HG02981 (cell line): ENCODE data around the gene ARID5B.
A peak's percentile ranks its signal among the peaks of the same experiment; 100 is the strongest.

Experiments
- ATAC-seq: cut with Tn5 transposase; IDR thresholded peaks from one replicate; pipeline ENCODE4 v1.9.1; 2021; ENCODE audit warnings: mild to moderate bottlenecking, moderate library complexity; ENCODE audit not compliant: unreplicated experiment

The ARID5B gene

DNA sequence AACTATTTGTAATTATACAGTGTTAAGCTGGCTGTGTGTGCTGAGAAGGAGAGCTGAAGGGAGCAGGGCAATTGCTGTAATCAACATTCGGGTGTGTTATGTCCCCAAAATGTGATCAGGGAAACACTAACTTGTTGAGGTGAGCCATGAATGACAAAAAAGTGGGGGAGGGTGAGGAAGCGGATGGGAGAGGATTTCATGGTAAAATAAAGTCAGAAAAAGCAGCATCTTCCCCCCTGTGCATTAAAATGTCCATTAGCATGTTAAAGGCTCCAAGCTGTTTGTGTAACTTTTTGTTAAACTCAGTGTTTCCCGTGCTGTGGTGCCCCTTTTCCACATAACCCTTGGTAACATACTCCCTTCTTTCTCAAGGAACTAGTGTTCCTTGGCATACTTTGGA lies 84.9 kb downstream of the ARID5B start:
- no peak for ATAC-seq

- no peak for ATAC-seq
Observed at GRCh38 chr10:61986788-61987492, 85.4 kb downstream of the ARID5B start.

DNA sequence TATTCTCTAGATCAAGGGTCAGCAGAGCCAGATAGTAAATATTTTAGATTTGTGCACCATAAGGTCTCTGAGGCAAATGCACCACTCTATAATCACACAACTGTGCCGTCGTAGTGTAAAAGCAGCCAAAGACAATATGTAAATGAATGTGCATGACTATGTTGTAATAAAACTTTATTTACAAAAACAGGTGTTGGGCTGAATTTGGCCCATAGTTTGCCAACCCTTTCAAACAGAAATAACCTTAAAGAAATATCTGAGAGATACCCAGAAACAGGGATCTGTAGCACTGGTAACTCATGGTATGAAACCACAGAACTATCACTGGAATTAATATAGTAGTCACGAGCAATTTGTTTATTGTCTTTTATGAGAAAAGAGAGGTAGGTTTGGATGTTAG lies 86.0 kb downstream of the ARID5B start:
- ATAC-seq: peak; percentile 19

GRCh38 chr10:61987951-61988379 lies 86.5 kb downstream of the ARID5B start:
- ATAC-seq: peak; percentile 98

DNA sequence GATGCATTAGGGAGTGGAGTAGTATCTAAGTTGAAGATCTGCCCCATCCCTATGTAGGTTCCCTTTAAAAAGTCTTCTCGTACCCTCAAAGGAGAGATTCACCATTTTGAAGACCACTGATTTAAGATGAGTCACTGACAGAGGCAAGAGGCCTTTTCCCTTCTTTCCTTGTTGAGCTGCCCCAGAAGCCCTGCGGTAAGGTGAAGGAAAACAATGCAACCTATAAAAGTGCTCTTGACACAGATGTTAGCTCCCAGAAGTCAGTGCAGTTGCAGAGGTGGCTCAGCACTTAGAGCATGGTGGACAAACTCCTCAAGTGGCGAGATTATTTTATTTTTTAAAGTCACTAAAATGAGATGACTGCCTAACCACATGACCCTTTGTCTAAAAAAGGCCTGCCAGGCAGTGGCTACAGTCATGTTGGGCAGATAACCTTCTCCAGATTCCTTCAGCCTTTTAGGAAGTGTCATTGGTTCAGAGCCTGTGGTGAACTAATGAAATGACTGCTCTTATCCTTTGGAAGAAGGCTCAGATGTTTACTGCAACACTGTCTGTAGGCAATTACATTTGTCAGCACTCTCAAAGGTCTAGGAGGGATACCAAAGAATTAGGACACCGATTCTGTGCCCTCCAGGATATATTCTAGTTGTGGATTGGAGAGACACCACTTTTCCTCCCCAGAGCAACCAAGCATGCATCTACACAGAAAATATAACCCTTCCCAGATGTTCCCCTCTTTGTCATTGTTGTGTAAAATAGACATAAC lies 88.7 kb downstream of the ARID5B start:
- ATAC-seq: no peak

DNA sequence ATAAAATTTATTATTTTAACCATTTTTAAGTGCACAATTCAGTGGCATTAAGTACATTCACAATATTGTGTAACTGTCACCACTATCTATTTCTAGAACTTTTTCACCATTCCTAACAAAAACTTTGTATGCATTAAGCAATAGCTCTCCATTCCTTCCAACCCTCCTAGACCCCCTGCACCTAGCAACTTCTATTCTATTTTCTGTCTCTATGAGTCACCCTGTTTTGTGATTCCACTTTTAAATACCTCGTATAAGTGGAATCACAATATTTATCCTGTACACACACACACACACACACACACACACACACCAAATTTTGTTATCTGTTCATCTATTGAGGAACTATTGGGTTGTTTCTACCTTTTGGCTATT lies 89.2 kb downstream of the ARID5B start:
- no peak for ATAC-seq

- no peak for ATAC-seq
Observed at GRCh38 chr10:61991166-61991565, 89.7 kb downstream of the ARID5B start.

DNA sequence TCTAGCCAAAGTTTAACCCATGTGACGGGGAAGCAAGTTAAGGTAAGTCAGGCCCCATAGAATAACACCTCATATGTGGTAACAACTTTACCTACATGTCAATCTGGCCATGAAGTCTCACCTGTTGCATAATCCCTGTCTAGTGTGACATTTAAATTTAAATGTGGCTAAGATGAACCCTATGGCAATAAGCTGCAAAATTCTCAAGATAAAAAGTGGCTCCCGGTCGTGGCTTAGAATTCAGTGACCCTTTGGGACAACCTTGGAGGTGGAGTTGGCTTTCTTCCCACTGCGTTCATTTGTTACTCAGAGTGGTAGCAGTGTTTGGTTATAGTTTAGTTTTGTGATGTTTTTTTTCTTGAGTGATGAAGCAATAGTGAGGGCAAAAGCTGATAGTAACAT lies 90.6 kb downstream of the ARID5B start:
- no peak for ATAC-seq

- ATAC-seq: no peak
Observed at GRCh38 chr10:61992671-61993668, 91.5 kb downstream of the ARID5B start.

DNA sequence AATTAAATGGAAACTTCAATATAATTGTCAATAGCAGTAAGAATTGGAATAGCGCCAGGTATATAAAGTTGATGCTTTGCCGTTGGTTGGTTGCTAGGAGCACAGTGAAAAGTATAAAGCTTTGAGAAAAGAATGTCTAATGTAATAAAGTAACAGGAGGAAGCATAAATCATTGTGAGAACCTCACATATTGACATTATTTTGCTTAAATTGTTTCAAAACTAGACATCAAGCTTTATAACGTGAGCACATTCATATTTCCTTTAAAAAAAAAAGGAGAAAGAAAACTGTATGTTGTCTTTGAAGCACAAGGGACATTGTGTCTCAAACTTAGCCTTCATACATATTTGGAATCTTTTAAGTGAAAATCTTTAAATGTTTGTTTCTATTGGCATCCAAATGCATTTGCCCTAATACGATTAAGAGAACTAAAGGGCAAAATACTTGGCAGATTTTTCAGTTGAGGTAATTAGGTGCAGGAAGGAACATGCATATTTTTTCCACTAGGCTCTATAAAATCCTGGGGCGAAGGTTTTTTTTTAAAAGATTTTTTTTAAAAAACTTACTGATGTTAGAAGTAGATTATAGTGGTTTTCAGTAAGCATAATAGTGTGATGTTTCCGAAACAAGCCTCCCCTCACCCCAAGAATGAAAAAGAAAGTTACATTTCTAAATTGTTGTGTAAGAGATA lies 92.4 kb downstream of the ARID5B start:
- no peak for ATAC-seq

- no peak for ATAC-seq
Observed at GRCh38 chr10:61994405-61995219, 93.1 kb downstream of the ARID5B start.

- ATAC-seq: no peak
Observed at GRCh38 chr10:61995220-61995503, 93.7 kb downstream of the ARID5B start.

- ATAC-seq: no peak
Observed at GRCh38 chr10:61998937-61999336, 97.4 kb downstream of the ARID5B start.

DNA sequence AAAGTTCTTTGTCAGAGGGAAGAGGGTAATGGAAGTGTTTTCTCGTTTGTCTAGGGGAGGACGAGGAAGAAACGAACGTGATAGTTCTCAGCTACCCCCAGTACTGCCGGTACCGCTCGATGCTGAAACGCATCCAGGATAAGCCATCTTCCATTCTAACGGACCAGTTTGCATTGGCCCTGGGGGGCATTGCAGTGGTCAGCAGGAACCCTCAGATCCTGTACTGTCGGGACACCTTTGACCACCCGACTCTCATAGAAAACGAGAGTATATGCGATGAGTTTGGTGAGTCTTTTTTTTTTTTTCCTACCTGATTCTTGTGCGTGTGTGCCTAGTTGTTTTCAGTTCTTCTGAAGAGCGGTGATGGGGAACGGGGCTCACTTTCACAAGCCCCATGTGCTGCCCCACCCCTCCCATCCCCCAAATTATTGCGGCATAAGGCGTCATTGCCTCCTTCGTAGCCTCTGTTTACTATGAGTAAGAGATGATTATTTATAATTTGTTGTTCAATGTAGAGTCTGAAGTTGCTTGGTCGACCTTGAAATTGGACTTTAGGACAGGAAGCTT lies 98.6 kb downstream of the ARID5B start:
- peak; percentile 78 for ATAC-seq

- no peak for ATAC-seq
Observed at GRCh38 chr10:62000726-62001125, 99.2 kb downstream of the ARID5B start.

GRCh38 chr10:62001898-62002297 lies 100.4 kb downstream of the ARID5B start:
- ATAC-seq: no peak

DNA sequence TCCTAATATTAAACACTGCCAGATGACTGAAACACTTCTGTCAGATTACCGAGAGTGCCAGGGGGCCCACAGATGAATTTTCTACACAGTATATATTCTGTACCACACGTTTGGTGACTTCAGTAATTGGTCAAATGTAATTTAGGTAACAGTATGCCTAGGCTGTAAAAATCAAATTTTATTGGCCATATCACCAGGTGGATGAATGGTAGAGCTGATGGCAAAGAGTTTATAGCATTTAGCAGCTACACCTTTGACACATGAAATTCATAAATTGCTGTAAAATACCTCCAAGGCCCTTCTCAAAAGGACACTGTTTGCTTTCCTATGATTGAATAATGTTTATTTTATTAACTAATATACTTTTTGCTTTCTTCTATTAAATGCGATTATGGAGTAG lies 101.3 kb downstream of the ARID5B start:
- no peak for ATAC-seq

- no peak for ATAC-seq
Observed at GRCh38 chr10:62004042-62004441, 102.5 kb downstream of the ARID5B start.

DNA sequence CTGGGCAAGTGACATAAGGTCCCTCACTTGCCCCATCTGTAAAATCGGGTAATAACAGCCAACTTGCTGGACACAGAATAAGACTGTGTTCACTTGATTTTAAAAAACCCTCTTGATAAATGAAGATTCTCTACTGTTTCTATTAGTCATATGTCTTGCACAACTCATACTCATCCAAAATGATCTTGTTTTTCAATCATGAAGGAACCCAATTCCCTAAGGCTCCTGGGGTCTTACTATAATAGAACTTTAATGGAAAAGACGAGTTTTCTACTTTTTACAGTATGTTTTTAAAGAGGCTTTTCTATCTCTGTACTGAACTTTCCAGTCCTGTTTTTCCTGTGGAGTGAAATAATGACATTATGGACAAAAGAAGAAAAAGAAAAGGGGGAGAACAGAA lies 103.8 kb downstream of the ARID5B start:
- ATAC-seq: no peak

- no peak for ATAC-seq
Observed at GRCh38 chr10:62005687-62006086, 104.2 kb downstream of the ARID5B start.
